PFSK-1 (cell line): ENCODE data around the gene MAOB.

ENCODE experiments used
- FOXP2 ChIP-seq: optimal IDR thresholded peaks from 2 replicates; pipeline ENCODE3; 2011; ENCODE audit warnings: borderline replicate concordance, control low read depth, inconsistent platforms; ENCODE audit not compliant: insufficient read depth; ENCODE audit errors: extremely low read length, extremely low read depth
- POLR2AphosphoS5 ChIP-seq: IDR thresholded peaks from 2 replicates; pipeline ENCODE4 v1.6.1; 2012; ENCODE audit warnings: low read depth, mild to moderate bottlenecking, control low read depth, low read length, moderate library complexity
- REST ChIP-seq, 2 experiments: IDR thresholded peaks; 2 replicates each; pipeline versions ENCODE4 v1.6.1 to v1.8.0; 2011 to 2012; ENCODE audit warnings: low read depth in 2 of 2, low read length in 2 of 2, control low read depth in 1 of 2, inconsistent platforms in 1 of 2, mild to moderate bottlenecking in 1 of 2, moderate library complexity in 1 of 2; ENCODE audit not compliant: insufficient read depth in 1 of 2
- SIN3A ChIP-seq: IDR thresholded peaks from 2 replicates; pipeline ENCODE4 v1.6.1; 2012; ENCODE audit warnings: mild to moderate bottlenecking, low read length, moderate library complexity, borderline replicate concordance; ENCODE audit not compliant: insufficient read depth
- TAF1 ChIP-seq: IDR thresholded peaks from 2 replicates; pipeline ENCODE4 v1.6.1; 2012; ENCODE audit warnings: low read length, control low read depth, borderline replicate concordance; ENCODE audit not compliant: insufficient read depth

The MAOB gene

GRCh38 chrX:43898406-43899035 is 16.3 kb upstream of the MAOB start:
- no peak for TF ChIP-seq TAF1
- TF ChIP-seq POLR2AphosphoS5: no peak
- no peak for TF ChIP-seq REST (IDR thresholded peaks at IDR 0.05; ENCODE audit: insufficient read depth in 1 of 2, low read depth in 2 of 2, low read length in 2 of 2)
- no peak for TF ChIP-seq SIN3A
- no peak for TF ChIP-seq FOXP2

GRCh38 chrX:43897290-43897689 is 15.0 kb upstream of the MAOB start:
- TF ChIP-seq SIN3A (no peak), TAF1 (no peak), REST (IDR thresholded peaks at IDR 0.05; ENCODE audit: insufficient read depth in 1 of 2, low read depth in 2 of 2, low read length in 2 of 2) (no peak), POLR2AphosphoS5 (no peak), FOXP2 (no peak)

GRCh38 chrX:43892336-43892870 is 10.2 kb upstream of the MAOB start:
- TF ChIP-seq TAF1: no peak
- TF ChIP-seq SIN3A: no peak
- no peak for TF ChIP-seq POLR2AphosphoS5
- no peak for TF ChIP-seq FOXP2
- no peak for TF ChIP-seq REST (IDR thresholded peaks at IDR 0.05; ENCODE audit: insufficient read depth in 1 of 2, low read depth in 2 of 2, low read length in 2 of 2)

- TF ChIP-seq SIN3A: no peak
- TF ChIP-seq POLR2AphosphoS5: no peak
- no peak for TF ChIP-seq TAF1
These were observed 3.4 kb upstream of the MAOB start for GRCh38 chrX:43885617-43886016.

GRCh38 chrX:43881410-43882293 is 598 bp downstream of the MAOB start:
- no peak for TF ChIP-seq TAF1
- no peak for TF ChIP-seq SIN3A
- no peak for TF ChIP-seq FOXP2
- TF ChIP-seq POLR2AphosphoS5: no peak
- no peak for TF ChIP-seq REST (IDR thresholded peaks at IDR 0.05; ENCODE audit: insufficient read depth in 1 of 2, low read depth in 2 of 2, low read length in 2 of 2)
